ENCODE measurements around the gene TEAD1.

DNA sequence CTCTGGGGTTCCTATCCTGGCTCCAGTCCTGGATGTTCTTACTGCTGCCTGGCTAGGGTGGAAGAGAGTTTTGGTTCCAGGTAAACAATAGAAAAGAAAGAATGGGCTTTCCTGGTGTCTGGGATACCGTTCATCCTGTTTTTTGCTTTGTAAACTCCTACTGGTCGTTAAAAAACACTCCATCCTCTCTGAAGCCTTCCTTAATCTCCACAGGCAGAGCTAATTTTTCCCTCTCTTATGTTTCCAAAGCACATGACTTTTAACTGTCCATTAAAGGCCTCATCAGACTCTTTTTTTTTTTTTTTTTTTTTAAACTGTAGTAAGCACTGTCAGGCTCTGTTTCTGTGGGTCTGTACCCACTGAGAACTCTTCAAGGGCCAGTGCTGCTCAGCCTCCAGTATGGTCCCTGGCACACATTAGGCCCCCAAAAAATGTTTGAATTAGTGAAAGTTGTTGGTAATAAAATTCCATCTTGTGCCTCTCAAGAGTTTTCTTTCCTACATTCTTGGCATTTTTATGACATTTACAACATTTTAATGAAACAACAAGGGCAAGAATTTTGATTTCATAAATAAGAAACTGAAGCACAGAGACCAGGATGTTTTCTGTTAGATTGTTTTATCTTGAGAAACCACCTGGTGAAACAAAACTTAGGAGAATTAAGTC is 104.2 kb downstream of the TEAD1 start:
- TF ChIP-seq CTCF (conservative IDR thresholded peaks at IDR 0.05; ENCODE audit: low read length): no peak
- TF ChIP-seq EZH2phosphoT487 (IDR thresholded peaks at IDR 0.05; ENCODE audit: borderline replicate concordance, low read depth, low read length): no peak
